H9 (cell line): ENCODE results near the gene CLK3. TPM values are rescaled to one million over a fixed set of nuclear protein-coding genes. Genes with fewer than 3 reads are reported as not detected.

ENCODE experiments used
- DNase-seq: peaks from one replicate; pipeline ENCODE4 v3.0.0-alpha.2; 2017
- H2AFZ ChIP-seq: one replicate; pipeline ENCODE4 v1.6.1; 2013; ENCODE audit warnings: mild to moderate bottlenecking, low read length, control low read depth, moderate library complexity
- H2AK5ac ChIP-seq: 2 replicates; pipeline ENCODE4 v1.6.1; 2013; ENCODE audit warnings: low read length, control low read depth, mixed read lengths; ENCODE audit not compliant: insufficient read length
- H2BK120ac ChIP-seq: one replicate; pipeline ENCODE4 v1.6.1; 2013; ENCODE audit warnings: low read depth, mild to moderate bottlenecking, low read length, control low read depth, inconsistent platforms; ENCODE audit not compliant: poor library complexity, severe bottlenecking
- H2BK12ac ChIP-seq: 2 replicates; pipeline ENCODE4 v1.6.1; 2013; ENCODE audit warnings: low read length, control low read depth, mixed read lengths, low read depth; ENCODE audit not compliant: insufficient read length
- H2BK15ac ChIP-seq: 2 replicates; pipeline ENCODE4 v1.6.1; 2013; ENCODE audit warnings: low read depth, low read length, control low read depth
- H2BK20ac ChIP-seq: one replicate; pipeline ENCODE4 v1.6.1; 2013; ENCODE audit warnings: low read depth, mild to moderate bottlenecking, low read length, control low read depth, inconsistent platforms; ENCODE audit not compliant: poor library complexity, severe bottlenecking
- H2BK5ac ChIP-seq: 2 replicates; pipeline ENCODE4 v1.6.1; 2013; ENCODE audit warnings: low read length, control low read depth, mixed read lengths; ENCODE audit not compliant: insufficient read length
- H3K14ac ChIP-seq: 2 replicates; pipeline ENCODE4 v1.6.1; 2013; ENCODE audit warnings: low read length, control low read depth; ENCODE audit not compliant: insufficient read depth
- H3K18ac ChIP-seq: 2 replicates; pipeline ENCODE4 v1.6.1; 2013; ENCODE audit warnings: low read depth, mild to moderate bottlenecking, mixed read lengths, low read length, control low read depth; ENCODE audit not compliant: insufficient read length
- H3K23ac ChIP-seq: 2 replicates; pipeline ENCODE4 v1.6.1; 2013; ENCODE audit warnings: low read length, control low read depth, mixed read lengths, low read depth; ENCODE audit not compliant: insufficient read length
- H3K23me2 ChIP-seq: 2 replicates; pipeline ENCODE4 v1.6.1; 2013; ENCODE audit warnings: low read depth, mild to moderate bottlenecking, mixed read lengths, low read length, control low read depth; ENCODE audit not compliant: insufficient read length, poor library complexity, severe bottlenecking
- H3K27ac ChIP-seq: 2 replicates; pipeline ENCODE4 v1.5.1; 2013; ENCODE audit warnings: low read length, control low read depth, mixed read lengths, low read depth; ENCODE audit not compliant: insufficient read length
- H3K27me3 ChIP-seq: 2 replicates; pipeline ENCODE4 v1.6.1; 2013; ENCODE audit warnings: low read length, control low read depth, inconsistent platforms; ENCODE audit not compliant: insufficient read depth
- H3K4ac ChIP-seq: 2 replicates; pipeline ENCODE4 v1.6.1; 2013; ENCODE audit warnings: low read depth, mild to moderate bottlenecking, control low read depth, inconsistent platforms, low read length, moderate library complexity
- H3K4me1 ChIP-seq: 2 replicates; pipeline ENCODE4 v1.6.1; 2013; ENCODE audit warnings: low read length, control low read depth, inconsistent platforms; ENCODE audit not compliant: insufficient read depth
- H3K4me2 ChIP-seq: 2 replicates; pipeline ENCODE4 v1.6.1; 2013; ENCODE audit warnings: low read length, control low read depth, mixed read lengths; ENCODE audit not compliant: insufficient read length, insufficient read depth
- H3K56ac ChIP-seq: 2 replicates; pipeline ENCODE4 v1.6.1; 2013; ENCODE audit warnings: low read depth, mild to moderate bottlenecking, mixed read lengths, low read length, control low read depth; ENCODE audit not compliant: insufficient read length
- H3K79me1 ChIP-seq: 2 replicates; pipeline ENCODE4 v1.6.1; 2013; ENCODE audit warnings: low read depth, mild to moderate bottlenecking, moderate library complexity, low read length, control low read depth, inconsistent platforms; ENCODE audit not compliant: insufficient read depth, poor library complexity, severe bottlenecking
- H3K79me2 ChIP-seq: 2 replicates; pipeline ENCODE4 v1.6.1; 2013; ENCODE audit warnings: low read length, control low read depth, inconsistent platforms; ENCODE audit not compliant: insufficient read depth
- H3K9ac ChIP-seq: 2 replicates; pipeline ENCODE4 v1.6.1; 2013; ENCODE audit warnings: low read length, control low read depth, mixed read lengths; ENCODE audit not compliant: insufficient read length; ENCODE audit errors: extremely low read depth
- H3K9me3 ChIP-seq: one replicate; pipeline ENCODE4 v1.6.1; 2013; ENCODE audit warnings: low read depth, low read length, inconsistent platforms; ENCODE audit not compliant: control insufficient read depth
- H3T11ph ChIP-seq: one replicate; pipeline ENCODE4 v1.6.1; 2013; ENCODE audit warnings: mild to moderate bottlenecking, low read length, control low read depth, inconsistent platforms
- H4K20me1 ChIP-seq: one replicate; pipeline ENCODE4 v1.6.1; 2013; ENCODE audit not compliant: control insufficient read depth, insufficient read length, insufficient read depth
- H4K5ac ChIP-seq: 2 replicates; pipeline ENCODE4 v1.6.1; 2013; ENCODE audit warnings: low read depth, mild to moderate bottlenecking, mixed read lengths, low read length, control low read depth; ENCODE audit not compliant: insufficient read length
- H4K8ac ChIP-seq: replicated peaks from 2 replicates; pipeline ENCODE4 v1.6.1; 2013; ENCODE audit warnings: low read length, control low read depth, mixed read lengths, low read depth; ENCODE audit not compliant: insufficient read length
- H4K91ac ChIP-seq: 2 replicates; pipeline ENCODE4 v1.6.1; 2013; ENCODE audit warnings: low read depth, mild to moderate bottlenecking, moderate library complexity, mixed read lengths, low read length, control low read depth; ENCODE audit not compliant: insufficient read length
- H3K27ac Mint-ChIP-seq, 3 experiments: 2 replicates in 2 of 3; 3 replicates in 1 of 3; pipeline ENCODE4 v1.8.0; 2020 to 2021; ENCODE audit warnings: mixed read lengths in 3 of 3, mild to moderate bottlenecking in 1 of 3, moderate library complexity in 1 of 3
- H3K27me3 Mint-ChIP-seq: 2 replicates; pipeline ENCODE4 v1.8.0; 2021; ENCODE audit warnings: low read depth, mild to moderate bottlenecking, moderate library complexity, mixed read lengths
- H3K36me3 Mint-ChIP-seq, 3 experiments: 2 replicates in 2 of 3; 3 replicates in 1 of 3; pipeline ENCODE4 v1.8.0; 2020 to 2021; ENCODE audit warnings: low read depth in 3 of 3, mixed read lengths in 3 of 3; ENCODE audit not compliant: insufficient read depth in 1 of 3
- H3K4me1 Mint-ChIP-seq, 2 experiments: 2 replicates each; pipeline ENCODE4 v1.8.0; 2020; ENCODE audit warnings: mixed read lengths in 2 of 2
- H3K4me3 Mint-ChIP-seq, 2 experiments: 2 replicates in 1 of 2; 3 replicates in 1 of 2; pipeline ENCODE4 v1.8.0; 2020 to 2021; ENCODE audit warnings: mild to moderate bottlenecking in 2 of 2, mixed read lengths in 2 of 2, moderate library complexity in 1 of 2
- H3K9me3 Mint-ChIP-seq, 2 experiments: 2 replicates in 1 of 2; 3 replicates in 1 of 2; pipeline ENCODE4 v1.8.0; 2020; ENCODE audit warnings: mild to moderate bottlenecking in 2 of 2, mixed read lengths in 2 of 2, moderate library complexity in 1 of 2
- WGBS: extraction: QIAGEN DNeasy Blood & Tissue Kit; methylation state at CpG from one replicate; pipeline ENCODE4 v1.1.7; 2013; ENCODE audit warnings: missing lambda C conversion rate, low lambda C conversion rate, mixed read lengths; ENCODE audit not compliant: insufficient read length; ENCODE audit errors: extremely low coverage; 5-methylcytosine and 5-hydroxymethylcytosine counted together
- total RNA-seq: library from RNA; stranded (reverse); gene quantifications from 2 replicates; pipeline ENCODE4 v1.2.1, GENCODE V29; 2021
- TF ChIP-seq, protein P1 (sequence below): fragments of 200-600 bp; sonication (generic); conservative IDR thresholded peaks from 3 replicates; pipeline ENCODE4 v1.8.0; 2021; ENCODE audit warnings: antibody characterized with exemption, mild to moderate bottlenecking

CLK3 gene
- total RNA-seq, 1 experiment from 2014 or later, result 40.8 TPM

DNA sequence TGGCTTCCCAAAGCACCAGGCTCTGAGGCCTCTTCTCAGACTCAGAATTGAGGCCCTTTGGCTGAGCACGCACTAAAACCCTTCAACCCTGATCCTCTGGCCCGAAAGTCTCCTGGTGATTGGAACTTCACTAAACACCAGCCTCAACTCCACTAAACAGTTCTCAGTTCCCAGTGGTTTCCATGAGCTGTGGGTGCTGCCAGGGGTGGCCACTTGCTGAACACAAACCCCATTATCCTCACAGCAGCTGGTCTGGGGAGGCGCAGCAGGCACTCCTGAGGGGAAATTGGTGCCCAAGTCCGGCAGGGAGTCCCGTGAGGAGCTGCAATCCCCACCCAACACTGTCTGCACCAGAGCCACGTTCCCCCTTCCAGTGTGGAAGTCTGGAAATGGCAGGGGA lies 3.8 kb upstream of the CLK3 start:
- no peak overlapping the region for H3K9ac ChIP-seq
- H2BK15ac ChIP-seq, result no peak overlapping the region
- H3K9me3 ChIP-seq, result no peaks in the 10 kb centered on the region
- H3K4me1 ChIP-seq, result no peaks in the 10 kb centered on the region
- H3K27me3 Mint-ChIP-seq, result peaks cover 31% of the 10 kb centered on the region
- H3K9me3 Mint-ChIP-seq, result no peaks in the 10 kb centered on the region
- H2BK20ac ChIP-seq, result no peak overlapping the region
- H3K79me2 ChIP-seq, result peaks cover 10% of the 10 kb centered on the region; the same call in 1 of the 2 replicates
- no peak overlapping the region for H3K27ac ChIP-seq
- H2AFZ ChIP-seq, result no peak overlapping the region
- H3K56ac ChIP-seq, result no peak overlapping the region
- no peak overlapping the region for H3K4me2 ChIP-seq
- no peak overlapping the region for H3K23ac ChIP-seq
- H3T11ph ChIP-seq, result no peak overlapping the region
- no peak overlapping the region for H3K4ac ChIP-seq
- no peak overlapping the region for H4K8ac ChIP-seq
- no peaks in the 10 kb centered on the region for H4K20me1 ChIP-seq
- H3K79me1 ChIP-seq, result peaks cover 6% of the 10 kb centered on the region
- H2BK12ac ChIP-seq, result no peak overlapping the region
- no peak overlapping the region for H3K27ac Mint-ChIP-seq
- H3K18ac ChIP-seq, result no peak overlapping the region
- no peak overlapping the region for H3K4me3 Mint-ChIP-seq
- H3K27me3 ChIP-seq, result no peaks in the 10 kb centered on the region; the same call in 1 of the 2 replicates
- H3K36me3 Mint-ChIP-seq, result no peaks in the 10 kb centered on the region
- H3K14ac ChIP-seq, result no peak overlapping the region
- WGBS, result no CpG with 5 or more reads among the region's 6 CpGs
- no peak overlapping the region for H4K5ac ChIP-seq
- DNase-seq, result no peak
- no peak overlapping the region for H4K91ac ChIP-seq
- H2BK120ac ChIP-seq, result no peak overlapping the region
- H3K4me1 Mint-ChIP-seq, result peaks cover 10 to 12% of the 10 kb centered on the region in 2 experiments
- peaks cover 16% of the 10 kb centered on the region for H3K23me2 ChIP-seq
- H2AK5ac ChIP-seq, result no peak overlapping the region
- TF ChIP-seq, protein P1, sequence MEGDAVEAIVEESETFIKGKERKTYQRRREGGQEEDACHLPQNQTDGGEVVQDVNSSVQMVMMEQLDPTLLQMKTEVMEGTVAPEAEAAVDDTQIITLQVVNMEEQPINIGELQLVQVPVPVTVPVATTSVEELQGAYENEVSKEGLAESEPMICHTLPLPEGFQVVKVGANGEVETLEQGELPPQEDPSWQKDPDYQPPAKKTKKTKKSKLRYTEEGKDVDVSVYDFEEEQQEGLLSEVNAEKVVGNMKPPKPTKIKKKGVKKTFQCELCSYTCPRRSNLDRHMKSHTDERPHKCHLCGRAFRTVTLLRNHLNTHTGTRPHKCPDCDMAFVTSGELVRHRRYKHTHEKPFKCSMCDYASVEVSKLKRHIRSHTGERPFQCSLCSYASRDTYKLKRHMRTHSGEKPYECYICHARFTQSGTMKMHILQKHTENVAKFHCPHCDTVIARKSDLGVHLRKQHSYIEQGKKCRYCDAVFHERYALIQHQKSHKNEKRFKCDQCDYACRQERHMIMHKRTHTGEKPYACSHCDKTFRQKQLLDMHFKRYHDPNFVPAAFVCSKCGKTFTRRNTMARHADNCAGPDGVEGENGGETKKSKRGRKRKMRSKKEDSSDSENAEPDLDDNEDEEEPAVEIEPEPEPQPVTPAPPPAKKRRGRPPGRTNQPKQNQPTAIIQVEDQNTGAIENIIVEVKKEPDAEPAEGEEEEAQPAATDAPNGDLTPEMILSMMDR, result no peak
- H2BK5ac ChIP-seq, result no peak overlapping the region
